ENCODE data around the gene TPST2. TPM values are rescaled to one million over a fixed set of nuclear protein-coding genes. Genes with fewer than 3 reads are reported as not detected.

The TPST2 gene
- total RNA-seq, 1 donor from 2014 or later, result 10.7 TPM

DNA sequence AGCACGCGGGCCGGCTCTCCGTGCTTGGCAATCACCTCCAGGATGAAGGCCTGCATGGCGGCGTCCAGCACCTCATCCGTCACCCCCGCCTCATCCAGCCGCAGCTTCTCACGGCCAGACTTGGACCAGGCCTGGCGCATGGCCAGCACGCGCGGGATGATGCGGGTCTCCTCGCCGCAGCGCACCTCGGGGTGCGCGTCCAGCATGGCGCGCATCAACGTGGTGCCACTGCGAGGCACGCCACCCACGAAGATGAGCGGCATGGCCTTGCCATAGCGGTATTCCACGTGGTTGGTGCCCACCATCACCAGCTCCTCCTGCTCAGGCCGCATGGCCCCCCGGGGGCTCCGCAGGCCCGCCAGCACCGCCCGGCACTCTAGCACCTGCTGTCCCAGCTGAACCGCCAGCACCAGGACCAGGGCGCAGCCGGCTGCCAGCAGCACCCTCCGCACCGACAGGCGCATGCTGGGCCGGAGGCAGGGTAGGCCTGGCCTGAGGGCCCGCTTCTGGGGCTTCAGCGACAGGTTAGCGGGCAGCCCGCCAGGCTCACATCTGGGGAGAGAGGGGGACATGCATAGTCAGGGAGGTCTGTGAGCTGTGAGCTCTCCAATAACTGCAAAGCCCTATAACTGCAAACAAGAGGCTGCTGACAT lies 48.6 kb downstream of the TPST2 start:
- H3K36me3 Mint-ChIP-seq (ENCODE audit: low read depth), result no peaks in the 10 kb centered on the region
- TF ChIP-seq, protein P1, sequence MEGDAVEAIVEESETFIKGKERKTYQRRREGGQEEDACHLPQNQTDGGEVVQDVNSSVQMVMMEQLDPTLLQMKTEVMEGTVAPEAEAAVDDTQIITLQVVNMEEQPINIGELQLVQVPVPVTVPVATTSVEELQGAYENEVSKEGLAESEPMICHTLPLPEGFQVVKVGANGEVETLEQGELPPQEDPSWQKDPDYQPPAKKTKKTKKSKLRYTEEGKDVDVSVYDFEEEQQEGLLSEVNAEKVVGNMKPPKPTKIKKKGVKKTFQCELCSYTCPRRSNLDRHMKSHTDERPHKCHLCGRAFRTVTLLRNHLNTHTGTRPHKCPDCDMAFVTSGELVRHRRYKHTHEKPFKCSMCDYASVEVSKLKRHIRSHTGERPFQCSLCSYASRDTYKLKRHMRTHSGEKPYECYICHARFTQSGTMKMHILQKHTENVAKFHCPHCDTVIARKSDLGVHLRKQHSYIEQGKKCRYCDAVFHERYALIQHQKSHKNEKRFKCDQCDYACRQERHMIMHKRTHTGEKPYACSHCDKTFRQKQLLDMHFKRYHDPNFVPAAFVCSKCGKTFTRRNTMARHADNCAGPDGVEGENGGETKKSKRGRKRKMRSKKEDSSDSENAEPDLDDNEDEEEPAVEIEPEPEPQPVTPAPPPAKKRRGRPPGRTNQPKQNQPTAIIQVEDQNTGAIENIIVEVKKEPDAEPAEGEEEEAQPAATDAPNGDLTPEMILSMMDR (conservative IDR thresholded peaks at IDR 0.05), result no peak
- no peaks in the 10 kb centered on the region for H3K9me3 Mint-ChIP-seq
- H3K27ac Mint-ChIP-seq (ENCODE audit: unreplicated experiment), result no peak overlapping the region
- no peak for DNase-seq (ENCODE audit: low read depth, low spot score)
- no peaks in the 10 kb centered on the region for H3K27me3 Mint-ChIP-seq (ENCODE audit: low read depth)
- H3K4me1 Mint-ChIP-seq, result no peaks in the 10 kb centered on the region
- no peak overlapping the region for H3K4me3 Mint-ChIP-seq

GRCh38 chr22:26540119-26540518 lies 49.8 kb downstream of the TPST2 start:
- H3K27ac Mint-ChIP-seq (ENCODE audit: unreplicated experiment), result no peak overlapping the region
- H3K4me3 Mint-ChIP-seq, result no peak overlapping the region
- TF ChIP-seq, protein P1 (conservative IDR thresholded peaks at IDR 0.05), result no peak
- no peaks in the 10 kb centered on the region for H3K36me3 Mint-ChIP-seq (ENCODE audit: low read depth)
- H3K9me3 Mint-ChIP-seq, result no peaks in the 10 kb centered on the region
- no peak for DNase-seq (ENCODE audit: low read depth, low spot score)
- H3K4me1 Mint-ChIP-seq, result no peaks in the 10 kb centered on the region
- H3K27me3 Mint-ChIP-seq (ENCODE audit: low read depth), result no peaks in the 10 kb centered on the region

- H3K27me3 Mint-ChIP-seq (ENCODE audit: low read depth), result no peaks in the 10 kb centered on the region
- no peak overlapping the region for H3K27ac Mint-ChIP-seq (ENCODE audit: unreplicated experiment)
- H3K36me3 Mint-ChIP-seq (ENCODE audit: low read depth), result no peaks in the 10 kb centered on the region
- DNase-seq (ENCODE audit: low read depth, low spot score), result no peak
- TF ChIP-seq, protein P1 (conservative IDR thresholded peaks at IDR 0.05), result no peak
- no peaks in the 10 kb centered on the region for H3K4me1 Mint-ChIP-seq
- H3K4me3 Mint-ChIP-seq, result no peak overlapping the region
- H3K9me3 Mint-ChIP-seq, result no peaks in the 10 kb centered on the region
Observed at GRCh38 chr22:26536762-26537134, 53.2 kb downstream of the TPST2 start.

DNA sequence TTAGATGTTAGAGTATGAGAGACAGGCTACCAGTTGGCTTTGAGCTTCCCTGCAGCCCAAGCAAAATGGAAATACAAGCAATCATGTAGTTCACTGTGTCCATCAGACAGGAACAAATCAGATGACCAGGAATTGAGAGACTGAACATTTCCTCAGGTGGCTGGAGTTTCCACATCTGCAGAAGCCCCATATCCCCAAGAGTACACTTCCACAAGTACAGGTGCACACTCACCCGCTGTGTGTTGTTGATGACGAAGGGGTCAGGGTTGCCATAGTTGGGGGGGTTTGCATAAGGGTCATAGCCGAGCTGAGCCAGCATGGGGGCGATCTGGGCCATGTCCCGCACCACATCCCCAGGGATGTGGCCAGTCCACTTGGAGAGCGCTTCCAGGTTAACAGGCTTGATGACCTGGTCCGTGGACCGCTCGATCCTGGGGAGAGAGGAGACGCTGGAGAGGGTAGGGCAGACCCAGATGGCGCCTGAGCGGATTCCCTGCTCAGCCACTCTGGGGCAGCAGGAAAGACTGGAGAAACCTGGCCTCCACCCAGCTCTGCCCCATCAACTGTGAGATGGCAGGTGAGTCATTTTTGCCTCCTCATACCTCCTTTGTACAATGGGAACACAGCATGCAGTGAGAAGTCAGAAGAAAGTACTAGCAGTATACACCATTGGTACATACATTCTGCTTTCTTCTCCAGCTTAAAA lies 53.7 kb downstream of the TPST2 start:
- no peaks in the 10 kb centered on the region for H3K4me1 Mint-ChIP-seq
- no peaks in the 10 kb centered on the region for H3K9me3 Mint-ChIP-seq
- no peak overlapping the region for H3K4me3 Mint-ChIP-seq
- TF ChIP-seq, protein P1 (conservative IDR thresholded peaks at IDR 0.05), result no peak
- no peaks in the 10 kb centered on the region for H3K27me3 Mint-ChIP-seq (ENCODE audit: low read depth)
- H3K36me3 Mint-ChIP-seq (ENCODE audit: low read depth), result no peaks in the 10 kb centered on the region
- H3K27ac Mint-ChIP-seq (ENCODE audit: unreplicated experiment), result no peak overlapping the region
- no peak for DNase-seq (ENCODE audit: low read depth, low spot score)

DNA sequence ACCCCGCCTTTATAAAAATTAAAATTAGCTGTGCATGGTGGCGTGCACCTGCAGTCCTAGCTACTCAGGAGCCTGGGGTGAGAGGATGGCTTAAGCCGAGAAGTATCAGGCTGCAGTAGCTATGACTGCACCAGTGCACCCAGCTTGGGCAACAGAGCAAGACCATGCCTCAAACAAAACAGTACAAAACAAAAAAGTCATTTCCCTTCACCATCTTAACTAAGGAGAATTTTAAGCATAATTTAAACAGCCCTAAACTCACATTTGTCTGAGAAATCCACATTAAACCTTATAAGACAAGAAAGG lies 54.4 kb downstream of the TPST2 start:
- H3K4me1 Mint-ChIP-seq, result no peaks in the 10 kb centered on the region
- TF ChIP-seq, protein P1 (conservative IDR thresholded peaks at IDR 0.05), result no peak
- no peaks in the 10 kb centered on the region for H3K27me3 Mint-ChIP-seq (ENCODE audit: low read depth)
- H3K36me3 Mint-ChIP-seq (ENCODE audit: low read depth), result no peaks in the 10 kb centered on the region
- H3K9me3 Mint-ChIP-seq, result no peaks in the 10 kb centered on the region
- H3K4me3 Mint-ChIP-seq, result no peak overlapping the region
- H3K27ac Mint-ChIP-seq (ENCODE audit: unreplicated experiment), result no peak overlapping the region
- DNase-seq (ENCODE audit: low read depth, low spot score), result no peak
